HEK293 (cell line): ENCODE data around the gene TBC1D22A.

ENCODE experiments used
- CTCF ChIA-PET: fragments of 350-600 bp; formaldehyde crosslinking; extraction: SDS; loops from one replicate; lab custom pipeline; 2021; ENCODE audit warnings: antibody characterized with exemption; lab: Yijun Ruan, JAX
- POLR2A ChIA-PET: fragments of 300-600 bp; formaldehyde crosslinking; extraction: SDS; loops from one replicate; lab custom pipeline; 2020; ENCODE audit warnings: antibody characterized with exemption, inconsistent platforms; lab: Yijun Ruan, JAX
- H3K27ac ChIP-seq: fragments of 200-500 bp; sonication (Bioruptor generic); 2 replicates; pipeline ENCODE4 v1.5.1; 2014; ENCODE audit warnings: low read depth, low read length, control low read depth, inconsistent platforms; ENCODE audit errors: extremely low read depth
- H3K36me3 ChIP-seq, 2 experiments: fragments of 200-500 bp in 1 of 2; sonication (Bioruptor generic) in 1 of 2; 1 replicate in 1 of 2; 2 replicates in 1 of 2; pipeline ENCODE4 v1.5.1; 2014 to 2017; ENCODE audit warnings: inconsistent platforms in 2 of 2, low read length in 2 of 2; ENCODE audit not compliant: control insufficient read depth in 2 of 2, insufficient read depth in 1 of 2
- H3K4me1 ChIP-seq: fragments of 200-500 bp; sonication (Bioruptor generic); 2 replicates; pipeline ENCODE4 v1.5.1; 2014; ENCODE audit warnings: mild to moderate bottlenecking, low read length, inconsistent platforms; ENCODE audit not compliant: control insufficient read depth, insufficient read depth
- H3K4me3 ChIP-seq: 2 replicates; pipeline ENCODE4 v1.5.1; 2011; ENCODE audit warnings: low read depth, mild to moderate bottlenecking, control low read depth, low read length, moderate library complexity
- H3K9me3 ChIP-seq: fragments of 200-500 bp; sonication (Bioruptor generic); 2 replicates; pipeline ENCODE4 v1.5.1; 2014; ENCODE audit warnings: low read depth, low read length, inconsistent platforms; ENCODE audit not compliant: control insufficient read depth, insufficient read depth
- GLIS1 ChIP-seq: fragments of 450-650 bp; formaldehyde crosslinking; IDR thresholded peaks from 2 replicates; pipeline ENCODE4 v1.5.1; 2016; ENCODE audit warnings: missing biosample characterization, missing genetic modification characterization
- HOXC10 ChIP-seq: sonication (generic); formaldehyde crosslinking; IDR thresholded peaks from 2 replicates; pipeline ENCODE4 v1.8.1; 2023; ENCODE audit warnings: mild to moderate bottlenecking, missing genetic modification reagents
- MYNN ChIP-seq: fragments of 450-650 bp; formaldehyde crosslinking; IDR thresholded peaks from 2 replicates; pipeline ENCODE4 v1.5.1; 2016; ENCODE audit warnings: missing biosample characterization, missing genetic modification characterization, borderline replicate concordance
- PATZ1 ChIP-seq: fragments of 450-650 bp; formaldehyde crosslinking; IDR thresholded peaks from 2 replicates; pipeline ENCODE4 v1.5.1; 2016; ENCODE audit warnings: missing biosample characterization, missing genetic modification characterization
- RBAK ChIP-seq: fragments of 450-650 bp; formaldehyde crosslinking; IDR thresholded peaks from 2 replicates; pipeline ENCODE4 v1.5.1; 2016; ENCODE audit warnings: missing biosample characterization, missing genetic modification characterization
- TCF7L2 ChIP-seq: IDR thresholded peaks from 2 replicates; pipeline ENCODE4 v1.6.1; 2011; ENCODE audit warnings: low read depth, mild to moderate bottlenecking, inconsistent platforms, low read length, moderate library complexity, borderline replicate concordance
- TSHZ1 ChIP-seq: fragments of 450-650 bp; formaldehyde crosslinking; IDR thresholded peaks from 2 replicates; pipeline ENCODE4 v1.5.1; 2016; ENCODE audit warnings: missing biosample characterization, missing genetic modification characterization, borderline replicate concordance
- ZBTB17 ChIP-seq: fragments of 450-650 bp; formaldehyde crosslinking; IDR thresholded peaks from 2 replicates; pipeline ENCODE4 v1.5.1; 2016; ENCODE audit warnings: missing biosample characterization, missing genetic modification characterization
- ZBTB6 ChIP-seq: fragments of 450-650 bp; formaldehyde crosslinking; IDR thresholded peaks from 2 replicates; pipeline ENCODE4 v1.5.1; 2017; ENCODE audit warnings: missing biosample characterization, missing genetic modification characterization
- ZFHX2 ChIP-seq: fragments of 450-650 bp; formaldehyde crosslinking; conservative IDR thresholded peaks from 2 replicates; pipeline ENCODE4 v1.5.1; 2016; ENCODE audit warnings: missing biosample characterization, missing genetic modification characterization
- ZIC2 ChIP-seq: fragments of 450-650 bp; formaldehyde crosslinking; IDR thresholded peaks from 2 replicates; pipeline ENCODE4 v1.5.1; 2016; ENCODE audit warnings: missing biosample characterization, missing genetic modification characterization
- ZNF112 ChIP-seq: fragments of 450-650 bp; formaldehyde crosslinking; IDR thresholded peaks from 2 replicates; pipeline ENCODE4 v1.5.0; 2017; ENCODE audit warnings: missing biosample characterization, missing genetic modification characterization
- ZNF133 ChIP-seq: fragments of 450-650 bp; formaldehyde crosslinking; IDR thresholded peaks from 2 replicates; pipeline ENCODE4 v1.5.1; 2016; ENCODE audit warnings: missing biosample characterization, missing genetic modification characterization
- ZNF174 ChIP-seq: fragments of 450-650 bp; formaldehyde crosslinking; IDR thresholded peaks from 2 replicates; pipeline ENCODE4 v1.5.0; 2017; ENCODE audit warnings: missing biosample characterization, mild to moderate bottlenecking, missing genetic modification characterization
- ZNF19 ChIP-seq: fragments of 450-650 bp; formaldehyde crosslinking; IDR thresholded peaks from 2 replicates; pipeline ENCODE4; 2016; ENCODE audit warnings: missing biosample characterization, missing genetic modification characterization, low read depth
- ZNF211 ChIP-seq: fragments of 450-650 bp; formaldehyde crosslinking; IDR thresholded peaks from 2 replicates; pipeline ENCODE4 v1.5.1; 2016; ENCODE audit warnings: low read depth, missing biosample characterization, missing genetic modification characterization
- ZNF433 ChIP-seq: fragments of 450-650 bp; formaldehyde crosslinking; IDR thresholded peaks from 2 replicates; pipeline ENCODE4 v1.5.1; 2016; ENCODE audit warnings: missing biosample characterization, missing genetic modification characterization, low read depth
- ZNF561 ChIP-seq: fragments of 450-650 bp; IDR thresholded peaks from 2 replicates; pipeline ENCODE4 v1.5.1; 2018; ENCODE audit warnings: missing biosample characterization, missing genetic modification characterization, borderline replicate concordance
- ZNF692 ChIP-seq: fragments of 450-650 bp; formaldehyde crosslinking; IDR thresholded peaks from 2 replicates; pipeline ENCODE4 v1.5.1; 2016; ENCODE audit warnings: missing biosample characterization, missing genetic modification characterization
- ZNF704 ChIP-seq: fragments of 450-650 bp; formaldehyde crosslinking; IDR thresholded peaks from 2 replicates; pipeline ENCODE4 v1.5.1; 2016; ENCODE audit warnings: missing biosample characterization, missing genetic modification characterization
- ZNF747 ChIP-seq: fragments of 450-650 bp; formaldehyde crosslinking; IDR thresholded peaks from 2 replicates; pipeline ENCODE4 v1.5.1; 2016; ENCODE audit warnings: missing biosample characterization, missing genetic modification characterization
- ZNF777 ChIP-seq: fragments of 450-650 bp; formaldehyde crosslinking; IDR thresholded peaks from 2 replicates; pipeline ENCODE4 v1.5.1; 2017; ENCODE audit warnings: missing biosample characterization, missing genetic modification characterization, borderline replicate concordance
- ZNF785 ChIP-seq: fragments of 450-650 bp; formaldehyde crosslinking; IDR thresholded peaks from 2 replicates; pipeline ENCODE4 v1.5.1; 2016; ENCODE audit warnings: missing biosample characterization, missing genetic modification characterization
- ZNF837 ChIP-seq: fragments of 450-650 bp; formaldehyde crosslinking; IDR thresholded peaks from 2 replicates; pipeline ENCODE4 v1.5.1; 2016; ENCODE audit warnings: missing biosample characterization, missing genetic modification characterization
- ZSCAN23 ChIP-seq: fragments of 450-650 bp; formaldehyde crosslinking; IDR thresholded peaks from 2 replicates; pipeline ENCODE4 v1.5.1; 2016; ENCODE audit warnings: missing biosample characterization, missing genetic modification characterization

TBC1D22A gene

GRCh38 chr22:46815559-46815895 is 53.1 kb downstream of the TBC1D22A start:
- TF ChIP-seq TCF7L2, result no peak
- no peak for TF ChIP-seq MYNN (tag by site-specific recombination)
- no peak for TF ChIP-seq ZFHX2 (tag by site-specific recombination)
- no peak for TF ChIP-seq ZNF112 (tag by site-specific recombination)
- no peak for TF ChIP-seq ZBTB17 (tag by site-specific recombination)
- TF ChIP-seq HOXC10, result no peak
- TF ChIP-seq ZNF692 (tag by site-specific recombination), result no peak
- no peak for TF ChIP-seq ZNF777
- TF ChIP-seq TSHZ1, result no peak
- TF ChIP-seq ZNF433, result no peak
- no peak for TF ChIP-seq RBAK (tag by site-specific recombination)
- TF ChIP-seq ZNF704 (tag by site-specific recombination), result no peak
- no peak for TF ChIP-seq ZNF837
- no peak for TF ChIP-seq ZNF747 (tag by site-specific recombination)
- no peak for TF ChIP-seq ZNF174 (tag by site-specific recombination)
- TF ChIP-seq ZNF19 (tag by site-specific recombination), result no peak
- TF ChIP-seq ZBTB6, result no peak
- TF ChIP-seq ZSCAN23, result no peak
- TF ChIP-seq ZNF785 (tag by site-specific recombination), result no peak
- ChIA-PET CTCF (interaction anchor here (6.3 kb wide), 1 partner anchor 12 kb away, joined by 62 read pairs; no protein-coding TSS in a partner anchor), POLR2A (no interaction called here)
- H3K4me1 ChIP-seq, result peaks cover 15% of the 10 kb centered on the region; the same call in 1 of the 2 replicates
- H3K9me3 ChIP-seq, result no peaks in the 10 kb centered on the region
- no peak overlapping the region for H3K27ac ChIP-seq
- H3K36me3 ChIP-seq, result peaks cover 0 to 2% of the 10 kb centered on the region in 2 experiments; a peak in 1 of 3 replicates
- no peak overlapping the region for H3K4me3 ChIP-seq

- POLR2A ChIA-PET, result no interaction called here
- no peaks in the 10 kb centered on the region for H3K36me3 ChIP-seq
- H3K4me1 ChIP-seq, result peaks cover 15% of the 10 kb centered on the region; the same call in 1 of the 2 replicates
- H3K27ac ChIP-seq, result peak overlapping the region; percentile 0; the same call in 1 of the 2 replicates
- no peaks in the 10 kb centered on the region for H3K9me3 ChIP-seq
- CTCF ChIA-PET, result interaction anchor here (0.6 to 6.3 kb wide), 6 partner anchors 8 to 147 kb away, joined by 3 to 62 read pairs (median 4); no protein-coding TSS in a partner anchor
- H3K4me3 ChIP-seq, result no peak overlapping the region
- TF ChIP-seq ZNF561 (tag by site-specific recombination) (no peak), ZNF211 (tag by site-specific recombination) (no peak), PATZ1 (tag by site-specific recombination) (0 out of 2 replicates have a peak, but pooled peaks have one; percentile 17), ZNF133 (tag by site-specific recombination) (no peak), ZIC2 (tag by site-specific recombination) (peak; percentile 88), GLIS1 (tag by site-specific recombination) (peak; percentile 61)
Observed at GRCh38 chr22:46815896-46816731, 53.7 kb downstream of the TBC1D22A start.
